Occipital lobe (tissue), 2 donors: ENCODE results near the gene PGA5. TPM values are rescaled to one million over a fixed set of nuclear protein-coding genes. Genes with fewer than 3 reads are reported as not detected.

Experiments
- DNase-seq: peaks from one replicate; lab custom pipeline; 2025; lab: John Stamatoyannopoulos, UW
- total RNA-seq: library from RNA; depleted of rRNA; stranded (reverse); fragments of >200 nt; gene quantifications from one replicate; pipeline ENCODE4 v1.2.3, GENCODE V29; 2014

PGA5 gene
- total RNA-seq, 1 donor from 2014 or later, result not detected

- peak; percentile 51 for DNase-seq
These were observed 53.1 kb downstream of the PGA5 start for GRCh38 chr11:61293867-61294716.

- DNase-seq, result peak; percentile 35
These were observed 54.0 kb downstream of the PGA5 start, which contains the start of gene VWCE for GRCh38 chr11:61294717-61295595. VWCE (minus strand) TSS chr11:61295316; CDS start chr11:61295037, 279 bp downstream.

- no peak for DNase-seq
These were observed 54.6 kb downstream of the PGA5 start for GRCh38 chr11:61295596-61295926.

GRCh38 chr11:61297341-61297740 is 56.4 kb downstream of the PGA5 start:
- DNase-seq, result no peak

- no peak for DNase-seq
These were observed 56.8 kb downstream of the PGA5 start for GRCh38 chr11:61297746-61298145.

GRCh38 chr11:61298663-61299244 is 57.8 kb downstream of the PGA5 start:
- DNase-seq, result no peak

Other genes with a start within 250 kb of the PGA5 start
- not detected for gene CD5, start 138.7 kb upstream of the PGA5 start, total RNA-seq
- 4.5 TPM for gene VPS37C, start 79.7 kb upstream of the PGA5 start, total RNA-seq
- gene PGA3, start 37.7 kb upstream of the PGA5 start, total RNA-seq, result 0.31 TPM
- gene PGA4, start 18.8 kb upstream of the PGA5 start, total RNA-seq, result 0.31 TPM
- gene VWCE, start 54.1 kb downstream of the PGA5 start, total RNA-seq, result 2.7 TPM
- gene DDB1, start 91.9 kb downstream of the PGA5 start, total RNA-seq, result 210 TPM
- gene TKFC, start 92.1 kb downstream of the PGA5 start, total RNA-seq, result 10.6 TPM
- 8.9 TPM for gene CYB561A3, start 120.7 kb downstream of the PGA5 start, total RNA-seq
- 24.2 TPM for gene TMEM138, start 121.2 kb downstream of the PGA5 start, total RNA-seq
- gene TMEM216, start 151.4 kb downstream of the PGA5 start, total RNA-seq, result 10.1 TPM
- 25.1 TPM for gene CPSF7, start 188.8 kb downstream of the PGA5 start, total RNA-seq
- 27.6 TPM for gene SDHAF2, start 188.9 kb downstream of the PGA5 start, total RNA-seq